Stimulated activated CD8-positive, alpha-beta memory T cell treated with anti-CD3 and anti-CD28 coated beads, Interleukin-2, amount 100 ng/mL, for 48 hours (primary cell): ENCODE data around the gene CHRNA7.

Source experiments
- DNase-seq, 2 donors: peaks; one replicate each; pipeline ENCODE4 v3.0.0-alpha.2; 2020; ENCODE audit warnings: low read depth in 2 of 2

Gene CHRNA7

GRCh38 chr15:32067115-32067514 lies 36.8 kb downstream of the CHRNA7 start:
- no peak for DNase-seq

GRCh38 chr15:32089851-32090359 lies 59.6 kb downstream of the CHRNA7 start:
- DNase-seq: no peak

- no peak for DNase-seq
These were observed 61.4 kb downstream of the CHRNA7 start for GRCh38 chr15:32091505-32092380.

DNA sequence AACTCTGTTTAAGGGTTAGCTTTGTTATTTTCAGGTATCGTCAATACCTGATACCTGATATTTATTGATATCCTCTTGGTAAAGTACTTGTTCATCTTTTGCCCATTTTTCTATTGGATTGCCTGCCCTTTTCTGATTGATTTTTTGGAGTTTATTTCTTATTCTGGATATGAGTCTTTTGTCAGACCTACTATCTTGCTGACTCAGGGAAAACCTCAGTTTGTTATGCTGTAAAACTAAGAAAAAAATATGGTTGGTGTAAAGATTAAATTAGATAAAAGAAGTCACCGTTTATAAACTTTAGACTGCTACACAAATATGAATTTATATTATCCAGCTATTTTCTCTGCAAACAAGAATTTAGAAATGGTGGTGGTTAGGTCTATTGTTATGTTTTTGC lies 65.9 kb downstream of the CHRNA7 start:
- no peak for DNase-seq

- no peak for DNase-seq
These were observed 66.8 kb downstream of the CHRNA7 start for GRCh38 chr15:32096916-32097617.

DNA sequence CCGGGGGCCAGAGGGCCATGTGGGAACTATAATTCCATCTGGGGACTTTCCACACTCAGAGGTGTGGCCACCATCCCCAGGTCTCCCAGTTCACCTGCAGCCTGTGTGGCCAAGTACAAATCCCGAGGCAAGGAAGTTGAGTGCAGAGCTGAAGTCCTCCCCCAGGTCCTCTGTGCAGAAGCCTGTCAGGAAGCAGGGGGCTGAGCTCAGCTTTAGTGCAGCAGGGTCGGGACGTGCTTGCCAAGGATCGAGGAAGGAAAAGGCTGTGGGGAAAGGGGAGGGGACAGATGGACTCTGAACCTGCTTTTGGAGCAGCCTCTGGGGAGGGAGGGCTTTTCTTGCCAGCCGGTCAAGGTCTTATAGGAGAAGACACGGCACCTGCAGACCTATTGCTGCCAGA lies 67.7 kb downstream of the CHRNA7 start:
- DNase-seq: no peak

DNA sequence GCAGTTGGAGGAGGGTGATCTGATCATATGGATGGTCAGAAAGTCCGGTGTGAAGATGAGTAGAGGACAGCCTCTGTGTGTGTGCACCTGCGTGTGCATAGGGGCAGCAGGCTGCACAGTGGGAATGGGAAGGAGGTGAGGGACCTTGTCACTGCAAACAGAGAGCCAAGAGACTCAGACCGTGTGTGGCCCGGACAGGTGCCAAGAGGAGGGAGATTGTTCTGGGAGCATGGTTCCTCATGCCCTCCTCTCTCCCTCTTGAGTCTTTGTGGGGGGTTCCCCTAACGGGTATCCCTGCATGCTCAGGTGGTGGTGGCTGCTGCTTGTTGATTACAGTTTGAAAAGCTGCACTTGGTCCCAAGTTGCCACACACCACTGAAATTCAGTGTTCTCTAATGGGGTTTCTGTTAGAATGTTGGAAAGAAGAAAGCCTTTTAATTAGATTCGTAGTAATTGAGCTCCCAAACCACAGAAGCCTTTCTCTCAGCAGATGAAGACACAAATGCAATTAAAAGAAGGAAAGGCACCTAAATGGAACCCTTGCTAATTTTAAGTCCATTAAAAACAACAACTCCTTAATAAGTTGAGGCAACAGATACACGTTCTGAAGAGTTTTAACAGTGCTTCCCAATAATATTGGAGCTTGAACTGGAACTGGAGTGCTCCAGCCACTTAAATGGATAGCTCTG lies 68.9 kb downstream of the CHRNA7 start:
- DNase-seq: no peak

- no peak for DNase-seq
These were observed 69.8 kb downstream of the CHRNA7 start for GRCh38 chr15:32099956-32100684.

GRCh38 chr15:32104061-32104995 lies 74.0 kb downstream of the CHRNA7 start:
- no peak for DNase-seq

DNA sequence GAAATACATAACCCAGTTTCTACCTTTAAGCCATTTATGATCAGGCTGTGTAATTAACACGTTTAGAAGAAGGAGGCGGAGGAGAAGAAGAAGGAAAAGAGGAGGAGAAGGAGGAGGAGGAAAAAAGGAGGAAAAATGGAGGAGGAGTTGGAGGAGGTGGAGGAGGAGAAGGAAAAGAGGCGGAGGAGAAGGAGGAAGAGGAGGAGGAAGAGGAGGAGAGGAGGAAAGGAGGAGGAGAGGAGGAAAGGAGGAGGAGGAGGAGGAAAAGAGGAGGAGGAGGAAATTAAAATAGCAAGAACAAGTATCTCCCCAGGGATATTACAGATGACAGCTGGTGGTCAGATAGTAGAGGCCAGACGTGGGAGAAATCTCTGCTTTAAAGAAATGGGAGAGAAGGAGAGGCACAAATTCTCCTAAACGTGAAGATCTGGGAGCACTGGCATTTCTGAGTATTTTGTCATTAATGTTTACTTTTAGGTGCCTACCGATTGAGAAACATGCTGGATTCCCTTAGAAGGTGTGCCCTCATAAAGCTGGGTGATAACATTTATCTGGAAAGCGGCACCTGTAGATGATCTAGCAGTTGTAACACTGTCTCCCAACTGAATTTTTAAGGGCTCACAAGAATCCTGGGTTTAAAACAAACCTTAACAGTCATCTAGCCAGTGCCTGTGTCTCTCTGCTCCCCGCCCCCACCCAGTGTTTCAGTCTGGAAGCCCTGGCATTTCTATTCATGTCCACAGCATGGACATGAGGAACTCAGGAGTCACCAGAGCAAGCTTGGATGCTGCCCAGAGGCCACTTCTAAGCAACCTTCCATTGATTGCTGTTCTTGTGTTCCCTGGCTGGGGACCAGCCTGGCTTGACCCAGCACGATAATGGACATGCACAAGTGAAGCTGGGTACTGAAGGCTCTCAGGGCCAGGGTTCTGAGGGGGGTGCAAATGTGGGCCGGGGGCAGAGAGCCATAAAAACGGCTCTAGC lies 75.2 kb downstream of the CHRNA7 start:
- no peak for DNase-seq

- DNase-seq: no peak
These were observed 76.4 kb downstream of the CHRNA7 start for GRCh38 chr15:32106401-32107381.

DNA sequence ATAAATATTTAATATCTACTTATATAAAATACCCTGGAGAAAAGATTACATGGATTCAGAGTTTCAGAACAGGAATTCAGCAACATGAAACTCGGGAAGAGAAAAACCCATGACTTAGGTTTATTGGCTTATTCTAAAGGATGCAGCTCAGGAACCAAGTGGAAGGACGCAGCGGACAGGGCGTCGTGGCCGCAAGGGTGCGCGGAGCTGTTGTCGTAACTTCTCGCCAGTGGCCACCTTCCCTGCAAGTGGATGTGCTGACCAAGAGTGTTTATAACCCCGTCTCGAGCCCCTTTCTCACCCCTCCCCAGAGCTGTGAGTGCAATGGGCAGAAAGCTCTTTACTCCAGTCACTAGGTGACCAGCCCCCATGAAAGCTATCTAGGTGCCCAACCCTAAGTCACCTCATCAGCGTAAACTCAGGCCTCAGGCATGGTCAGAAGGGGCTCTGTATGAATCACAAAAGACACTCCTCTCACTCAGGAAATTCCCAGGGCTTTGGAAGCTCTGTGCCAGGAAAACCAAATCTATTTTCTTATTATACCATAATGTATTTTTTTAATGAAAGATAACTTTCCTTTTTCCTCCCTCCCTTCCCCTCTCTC lies 77.3 kb downstream of the CHRNA7 start:
- no peak for DNase-seq

DNA sequence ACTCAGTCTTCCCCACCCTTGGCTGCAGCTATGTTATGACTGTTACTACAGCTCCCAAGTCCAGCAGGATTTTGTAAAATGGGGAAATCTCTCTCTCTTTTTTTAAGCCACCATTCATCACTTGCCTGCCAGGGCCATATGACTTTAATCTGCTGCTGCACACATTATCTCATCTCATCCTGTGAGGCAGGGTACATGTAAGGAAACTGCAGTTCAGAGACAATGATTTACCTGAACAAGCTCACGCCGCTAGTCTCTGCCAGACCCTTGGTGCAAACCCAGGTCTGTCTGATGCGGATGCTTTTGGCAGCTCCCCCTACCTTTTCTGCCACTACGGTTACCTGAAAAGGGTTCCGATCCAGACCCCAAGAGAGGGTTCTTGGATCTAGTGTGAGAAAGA lies 78.3 kb downstream of the CHRNA7 start:
- no peak for DNase-seq

GRCh38 chr15:32112101-32112500 lies 81.8 kb downstream of the CHRNA7 start:
- DNase-seq: no peak

DNA sequence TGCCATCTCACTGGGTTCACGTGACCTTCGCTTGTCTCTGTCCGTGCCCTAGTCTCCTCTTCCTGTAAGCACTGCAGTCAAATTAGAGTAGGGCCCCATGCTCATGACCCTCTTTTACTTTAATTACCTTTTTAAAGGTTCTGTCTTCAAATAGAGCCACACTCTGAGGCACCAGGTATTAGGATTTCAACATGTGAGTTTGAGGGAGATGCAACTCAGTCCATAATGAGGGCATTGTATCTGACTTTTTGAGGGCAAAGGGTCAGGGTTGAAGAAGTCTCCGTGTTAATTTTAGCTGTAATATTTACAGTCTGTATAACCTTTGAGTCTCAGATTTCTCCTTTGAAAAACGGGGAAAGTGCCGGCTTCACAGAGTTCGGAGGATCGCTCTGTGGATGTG lies 82.9 kb downstream of the CHRNA7 start:
- no peak for DNase-seq

GRCh38 chr15:32117122-32117521 lies 86.8 kb downstream of the CHRNA7 start:
- DNase-seq: no peak

DNA sequence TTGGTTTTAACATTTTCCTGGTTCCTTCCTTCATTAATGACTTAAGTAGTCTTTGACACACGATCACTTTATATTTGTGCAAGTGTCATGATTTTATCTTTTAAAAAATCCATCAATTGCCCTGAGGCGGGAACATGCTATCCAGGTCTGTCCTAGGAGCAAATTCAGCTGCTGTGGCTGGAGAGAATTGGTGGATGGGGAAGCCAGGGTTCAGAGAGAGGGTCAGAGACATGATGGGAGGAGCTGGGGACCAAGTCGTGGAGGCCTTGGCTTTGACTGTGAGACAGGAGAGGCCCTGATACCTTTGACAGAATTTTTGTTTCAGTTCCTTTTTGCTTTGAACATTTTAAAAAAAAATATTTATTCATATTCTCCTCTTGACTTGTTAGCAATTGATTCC lies 89.0 kb downstream of the CHRNA7 start:
- DNase-seq: no peak
